GM12878 (cell line): ENCODE results near the gene USB1. TPM values are rescaled to one million over a fixed set of nuclear protein-coding genes. Genes with fewer than 3 reads are reported as not detected.

Source experiments
- ATAC-seq: fragments of 200-7000 bp; cut with Tn5 transposase; 3 replicates; pipeline ENCODE4 v1.9.1; 2020; ENCODE audit warnings: mild to moderate bottlenecking, moderate library complexity
- BruUV-seq: library from RNA; stranded (reverse); fragments of 400-500 nt; replicated peaks from 2 replicates; lab custom pipeline; 2021; lab: Mats Ljungman, UMichigan
- CTCF ChIA-PET: fragments of 300-600 bp; sonication (Branson Sonifier 250); formaldehyde crosslinking; extraction: SDS; loops from one replicate; lab custom pipeline; 2021; ENCODE audit warnings: inconsistent platforms; lab: Yijun Ruan, JAX
- POLR2A ChIA-PET: fragments of 350-600 bp; formaldehyde crosslinking; extraction: SDS; loops from one replicate; lab custom pipeline; 2021; ENCODE audit warnings: inconsistent platforms; lab: Charles Lee
- RAD21 ChIA-PET: fragments of 300-600 bp; sonication (Branson Sonifier 250); formaldehyde crosslinking; loops from one replicate; lab custom pipeline; 2023; ENCODE audit warnings: antibody characterized with exemption; ENCODE audit not compliant: unreplicated experiment; lab: Charles Lee
- SMC1A ChIA-PET: fragments of 300-600 bp; sonication (Branson Sonifier 250); formaldehyde crosslinking; loops from one replicate; lab custom pipeline; 2023; ENCODE audit not compliant: unreplicated experiment, uncharacterized antibody; lab: Charles Lee
- DNase-seq: peaks from one replicate; pipeline ENCODE4 v3.0.0-alpha.2; 2011; ENCODE audit warnings: low read depth, low spot score
- FAIRE-seq: peaks from 3 replicates; lab custom pipeline; 2011; peaks lifted over from hg19 to GRCh38; lab: Jason Lieb, UNC
- H2AFZ ChIP-seq: 2 replicates; pipeline ENCODE4 v1.6.0; 2011; ENCODE audit warnings: low read depth, low read length, control low read depth; ENCODE audit not compliant: control insufficient read depth
- H3K27ac ChIP-seq: 2 replicates; pipeline ENCODE4 v1.5.1; 2011; ENCODE audit warnings: control low read depth; ENCODE audit not compliant: control insufficient read depth, insufficient read depth
- H3K27me3 ChIP-seq, 2 experiments: replicated peaks in 1 of 2; 2 replicates each; pipeline versions ENCODE4 v1.6.0 to v1.6.1; 2011; ENCODE audit warnings: low read length in 1 of 2; ENCODE audit not compliant: control insufficient read depth in 2 of 2, insufficient read depth in 2 of 2
- H3K36me3 ChIP-seq, 2 experiments: 2 replicates each; pipeline ENCODE4 v1.5.1; 2011; ENCODE audit warnings: low read length in 1 of 2; ENCODE audit not compliant: control insufficient read depth in 2 of 2, insufficient read depth in 2 of 2
- H3K4me1 ChIP-seq: 2 replicates; pipeline ENCODE4 v1.6.1; 2011; ENCODE audit warnings: mild to moderate bottlenecking, low read length, moderate library complexity, mixed read lengths; ENCODE audit not compliant: control insufficient read depth, insufficient read depth
- H3K4me2 ChIP-seq: 2 replicates; pipeline ENCODE4 v1.6.0; 2011; ENCODE audit warnings: control low read depth; ENCODE audit not compliant: control insufficient read depth, insufficient read depth
- H3K4me3 ChIP-seq: fragments of 200-600 bp; sonication (generic); 2 replicates; pipeline ENCODE4 v1.5.1; 2016
- H3K79me2 ChIP-seq: 2 replicates; pipeline ENCODE4 v1.6.0; 2011; ENCODE audit warnings: low read length; ENCODE audit not compliant: control insufficient read depth, insufficient read depth
- H3K9ac ChIP-seq: 2 replicates; pipeline ENCODE4 v1.8.0; 2011; ENCODE audit warnings: low read length, control low read depth, mixed read lengths; ENCODE audit not compliant: control insufficient read depth, insufficient read depth
- H3K9me3 ChIP-seq: replicated peaks from 3 replicates; pipeline ENCODE4 v1.5.1; 2011; ENCODE audit warnings: mild to moderate bottlenecking, low read length; ENCODE audit not compliant: control insufficient read depth, insufficient read depth
- H4K20me1 ChIP-seq: 2 replicates; pipeline ENCODE4 v1.6.0; 2011; ENCODE audit not compliant: control insufficient read depth, insufficient read depth
- BMI1 ChIP-seq: fragments of 450-650 bp; IDR thresholded peaks from 2 replicates; pipeline ENCODE4 v1.6.1; 2016; ENCODE audit warnings: mild to moderate bottlenecking, moderate library complexity, borderline replicate concordance
- CBX3 ChIP-seq: fragments of 200-600 bp; sonication (generic); IDR thresholded peaks from 2 replicates; pipeline ENCODE4 v1.6.1; 2016; ENCODE audit warnings: low read depth, borderline replicate concordance
- CHD2 ChIP-seq: IDR thresholded peaks from 2 replicates; pipeline ENCODE4 v1.6.1; 2011; ENCODE audit warnings: low read depth, low read length, improper control_type of control experiment, borderline replicate concordance
- HDAC6 ChIP-seq: fragments of 200-600 bp; sonication (generic); IDR thresholded peaks from one replicate; pipeline ENCODE4 v1.8.0; 2017; ENCODE audit warnings: antibody characterized with exemption; ENCODE audit not compliant: unreplicated experiment
- IKZF1 ChIP-seq: fragments of 450-650 bp; conservative IDR thresholded peaks from 2 replicates; pipeline ENCODE4 v1.6.1; 2017; ENCODE audit warnings: antibody characterized with exemption, mild to moderate bottlenecking
- NFXL1 ChIP-seq: fragments of 450-650 bp; IDR thresholded peaks from 2 replicates; pipeline ENCODE4 v1.6.1; 2017; ENCODE audit warnings: antibody characterized with exemption, mild to moderate bottlenecking, borderline replicate concordance
- NFYB ChIP-seq: IDR thresholded peaks from 2 replicates; pipeline ENCODE4 v1.6.1; 2011; ENCODE audit warnings: low read depth, mild to moderate bottlenecking, low read length, improper control_type of control experiment, moderate library complexity; ENCODE audit not compliant: insufficient read depth
- PAX8 ChIP-seq: fragments of 450-650 bp; IDR thresholded peaks from 2 replicates; pipeline ENCODE4 v1.6.1; 2017; ENCODE audit warnings: mild to moderate bottlenecking, moderate library complexity
- PKNOX1 ChIP-seq: fragments of 450-650 bp; IDR thresholded peaks from 2 replicates; pipeline ENCODE4 v1.6.1; 2016; ENCODE audit warnings: mild to moderate bottlenecking
- POLR2AphosphoS5 ChIP-seq: IDR thresholded peaks from 2 replicates; pipeline ENCODE4 v1.6.1; 2011; ENCODE audit warnings: mild to moderate bottlenecking, low read length, inconsistent platforms
- SKIL ChIP-seq: fragments of 450-650 bp; IDR thresholded peaks from 2 replicates; pipeline ENCODE4 v1.6.1; 2017; ENCODE audit warnings: mild to moderate bottlenecking, low read depth, inconsistent platforms; ENCODE audit not compliant: poor library complexity, severe bottlenecking
- SMAD1 ChIP-seq: fragments of 450-650 bp; IDR thresholded peaks from 2 replicates; pipeline ENCODE4 v1.6.1; 2018; ENCODE audit warnings: mild to moderate bottlenecking, low read depth; ENCODE audit not compliant: partially characterized antibody
- SRF ChIP-seq, 2 experiments: IDR thresholded peaks; 2 replicates each; pipeline ENCODE4 v1.6.1; 2011; ENCODE audit warnings: low read depth in 2 of 2, low read length in 2 of 2, mild to moderate bottlenecking in 1 of 2, moderate library complexity in 1 of 2
- USF1 ChIP-seq: IDR thresholded peaks from 2 replicates; pipeline ENCODE4 v1.6.1; 2011; ENCODE audit warnings: borderline replicate concordance, low read depth, mild to moderate bottlenecking, moderate library complexity, mixed read lengths, low read length; ENCODE audit not compliant: insufficient read depth; ENCODE audit errors: extremely low read length
- YBX1 ChIP-seq: fragments of 450-650 bp; IDR thresholded peaks from 2 replicates; pipeline ENCODE4 v1.6.1; 2016; ENCODE audit warnings: antibody characterized with exemption
- ZBTB40 ChIP-seq: fragments of 450-650 bp; IDR thresholded peaks from 2 replicates; pipeline ENCODE4 v1.6.1; 2016; ENCODE audit warnings: mild to moderate bottlenecking, moderate library complexity, borderline replicate concordance
- ZNF24 ChIP-seq: fragments of 450-650 bp; IDR thresholded peaks from 2 replicates; pipeline ENCODE4 v1.6.1; 2017; ENCODE audit warnings: antibody characterized with exemption, mild to moderate bottlenecking
- ZSCAN29 ChIP-seq: fragments of 450-650 bp; IDR thresholded peaks from 2 replicates; pipeline ENCODE4 v1.6.1; 2017; ENCODE audit warnings: mild to moderate bottlenecking, moderate library complexity
- WGBS: methylation state at CpG from one replicate; pipeline ENCODE4 v1.1.6; 2016; ENCODE audit warnings: low lambda C conversion rate; ENCODE audit not compliant: insufficient replicate concordance, insufficient coverage; ENCODE audit errors: missing lambda C conversion rate; 5-methylcytosine and 5-hydroxymethylcytosine counted together
- in situ Hi-C: fragments of 300-500 bp; cut with MboI; formaldehyde crosslinking; loops from 9 replicates; pipeline ENCODE4 v1.14.3; 2018; ENCODE audit warnings: mixed read lengths
- intact Hi-C: fragments of 100-400 bp; cut with micrococcal nuclease; formaldehyde crosslinking; loops from one replicate; pipeline ENCODE4 v1.14.2; 2022; ENCODE audit not compliant: unreplicated experiment
- polyA plus RNA-seq, 11 experiments: library from polyadenylated mRNA; depleted of rRNA in 4 of 11; unstranded in 6 of 11; stranded (reverse) in 5 of 11; fragments of >200 nt; fragmentation: Nextera tagmentation in 4 of 11; fragmentation: Illumina TruSeq in 1 of 11; extraction: Ambion mirVana in 4 of 11; extraction: Trizol in 1 of 11; gene quantifications; 1 replicate in 1 of 11; 2 replicates in 10 of 11; pipeline versions ENCODE4 v1.2.1 to v1.2.3, GENCODE V29; 2011 to 2016; ENCODE audit warnings: inconsistent platforms in 2 of 11, missing spikeins in 2 of 11, low read depth in 1 of 11
- total RNA-seq, 4 experiments: library from RNA; depleted of rRNA in 3 of 4; stranded (reverse); fragments of >200 nt in 3 of 4; fragmentation: Illumina TruSeq in 1 of 4; extraction: Trizol in 1 of 4; gene quantifications; 2 replicates each; pipeline versions ENCODE4 v1.2.1 to v1.2.3, GENCODE V29; 2013 to 2021

The USB1 gene
- total and polyA plus RNA-seq, 10 of the 15 experiments (the other 5 are each of a cell fraction or from before 2014, with no cell fraction given), result 7.9 to 72.2 (median 41.6) TPM

GRCh38 chr16:58062821-58063220 is 61.6 kb downstream of the USB1 start:
- H3K36me3 ChIP-seq, result no peaks in the 10 kb centered on the region
- no peak overlapping the region for H3K4me2 ChIP-seq
- in situ Hi-C loops (no loop called here), intact Hi-C loops (no loop called here)
- DNase-seq (no peak), ATAC-seq (no peak; the same call in 2 of the 3 replicates), FAIRE-seq (no peak)
- H3K4me1 ChIP-seq, result no peaks in the 10 kb centered on the region
- H4K20me1 ChIP-seq, result no peaks in the 10 kb centered on the region
- ChIA-PET RAD21 (no interaction called here), SMC1A (interaction anchor here (1.0 kb wide), 1 partner anchor 30 kb away, joined by 3 read pairs; no protein-coding TSS in a partner anchor), POLR2A (interaction anchor here (0.6 kb wide), 1 partner anchor 46 kb away, joined by 3 read pairs; no protein-coding TSS in a partner anchor), CTCF (no interaction called here)
- H3K27me3 ChIP-seq, result no peaks in the 10 kb centered on the region
- no peak overlapping the region for H3K9ac ChIP-seq
- no peaks in the 10 kb centered on the region for H3K79me2 ChIP-seq
- WGBS, result 38% methylated on average over 4 of the region's 4 CpGs
- no peaks in the 10 kb centered on the region for H3K9me3 ChIP-seq
- H3K27ac ChIP-seq, result no peak overlapping the region
- no peak overlapping the region for H2AFZ ChIP-seq
- no TSS peak for BruUV-seq
- no peak overlapping the region for H3K4me3 ChIP-seq
- TF ChIP-seq PKNOX1 (no peak), SRF (IDR thresholded peaks at IDR 0.05; ENCODE audit: low read depth in 2 of 2, low read length in 2 of 2) (no peak), CBX3 (no peak), BMI1 (no peak), ZBTB40 (no peak), HDAC6 (no peak), NFXL1 (no peak), POLR2AphosphoS5 (no peak), IKZF1 (no peak), CHD2 (no peak), YBX1 (no peak), USF1 (no peak), SKIL (no peak), PAX8 (no peak), NFYB (no peak), ZSCAN29 (no peak), SMAD1 (no peak), ZNF24 (no peak)
